SHP77 (cell line): Measurements from ENCODE around the gene SELENOW.

Experiments
- DNase-seq, 2 experiments: peaks; one replicate each; lab custom pipeline; 2025; lab: John Stamatoyannopoulos, UW

The SELENOW gene

DNA sequence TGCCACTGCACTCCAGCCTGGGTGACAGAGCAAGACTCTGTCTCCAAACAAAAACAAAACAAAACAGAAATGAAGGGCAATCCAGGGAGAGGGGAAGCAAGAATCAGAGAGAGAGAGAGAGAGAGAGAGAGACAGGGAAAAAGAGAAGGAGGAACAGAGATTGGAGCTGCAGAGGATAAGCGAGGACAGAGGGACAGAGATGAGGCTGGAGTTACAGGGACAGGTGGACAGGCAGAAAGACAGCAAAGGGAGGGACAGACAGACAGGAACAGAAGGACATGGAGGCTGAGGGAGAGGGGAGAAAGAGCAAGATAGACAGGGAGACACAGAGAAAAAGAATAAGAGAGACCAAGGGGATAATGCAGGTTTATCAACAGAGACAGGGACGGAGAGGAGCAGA is 41.9 kb downstream of the SELENOW start:
- DNase-seq = no peak

DNA sequence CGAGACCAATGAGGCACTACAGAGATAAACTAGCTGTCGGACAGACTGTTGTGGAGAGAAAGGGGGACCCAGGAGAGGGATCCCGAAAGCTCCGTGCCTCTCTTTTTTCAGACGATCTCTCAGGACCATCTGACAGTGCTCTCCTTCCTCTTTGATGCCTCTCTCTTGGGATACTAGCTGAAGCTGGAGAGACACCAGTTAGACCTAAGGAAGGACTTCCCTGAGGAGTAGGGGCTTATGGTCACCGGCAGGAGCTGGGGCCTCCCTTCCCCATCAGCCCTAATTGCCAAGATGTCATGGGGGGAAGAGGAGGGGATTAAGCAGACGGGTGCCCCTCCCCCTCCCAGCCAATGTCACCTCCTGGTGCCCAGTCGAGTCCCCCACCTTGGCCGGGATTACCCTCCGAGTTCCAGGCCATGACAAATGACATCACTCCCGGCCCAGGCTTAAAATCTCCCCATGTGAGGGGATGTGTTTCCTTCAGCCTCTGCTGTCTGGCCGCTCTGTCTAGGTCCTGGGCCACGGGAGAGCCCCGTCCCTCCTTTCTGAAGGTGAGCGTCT is 43.0 kb downstream of the SELENOW start, which contains the start of gene CRX:
CRX (plus strand) TSS at position 478 of the 561 bp plus-strand sequence. CDS start 12,507 bp downstream, outside the sequence.
- DNase-seq = no peak

DNA sequence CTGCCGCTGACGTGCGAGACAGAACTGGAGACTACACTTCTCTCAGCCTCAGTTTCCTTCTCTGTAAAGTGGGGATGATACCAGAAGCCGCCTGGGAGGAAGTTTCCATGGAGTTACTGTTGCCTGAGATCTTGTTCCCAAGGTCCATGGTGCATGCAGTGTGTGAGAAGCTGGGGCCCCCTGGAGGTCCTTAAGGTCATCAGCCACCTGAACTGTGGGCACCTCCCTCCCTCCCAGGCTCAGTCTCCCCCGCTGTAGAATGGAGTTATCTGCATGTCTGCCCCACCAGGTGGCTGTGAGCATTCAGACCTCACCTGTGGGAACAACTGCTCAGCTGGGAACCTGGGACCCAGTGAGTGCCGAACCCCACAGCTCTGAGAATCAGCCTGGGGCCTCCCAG is 45.9 kb downstream of the SELENOW start:
- DNase-seq = no peak

DNA sequence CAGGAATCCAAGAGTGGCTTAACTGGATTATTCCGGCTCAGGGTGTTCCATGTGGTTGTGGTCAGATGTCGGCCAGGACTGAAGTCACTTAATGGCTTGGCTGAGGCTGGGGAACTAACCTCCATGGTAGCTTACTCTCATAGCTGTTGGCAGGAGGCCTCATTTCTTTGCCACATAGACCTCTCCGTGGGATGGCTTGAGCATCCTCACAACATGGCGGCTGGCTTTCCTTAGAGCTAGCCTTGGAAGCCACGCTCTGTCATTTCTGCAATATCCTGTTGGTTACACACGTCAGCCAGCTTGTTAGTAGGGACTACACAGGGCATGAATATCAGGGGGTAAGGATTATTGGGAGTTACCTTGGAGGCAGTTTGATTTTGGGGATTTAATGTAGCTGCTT is 48.3 kb downstream of the SELENOW start:
- DNase-seq = no peak

DNA sequence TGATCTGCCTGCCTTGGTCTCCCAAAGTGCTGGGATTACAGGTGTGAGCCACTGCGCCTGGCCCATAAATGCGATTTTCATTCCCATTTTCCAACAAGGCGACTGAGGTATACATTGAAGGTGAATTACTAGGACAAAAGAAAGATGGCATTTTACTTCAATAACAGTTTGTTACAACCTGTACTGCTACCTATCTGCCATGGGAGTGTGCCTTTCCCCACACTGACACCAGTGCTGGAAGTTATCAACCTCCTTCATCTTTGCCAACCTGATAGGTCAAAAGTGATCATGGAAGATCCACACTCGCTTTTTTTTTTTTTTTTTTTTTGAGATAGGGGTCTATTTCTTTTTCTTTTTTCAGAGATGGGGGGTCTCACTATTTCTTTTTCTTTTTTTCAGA is 54.2 kb downstream of the SELENOW start:
- DNase-seq = no peak
